GM12872 (cell line): ENCODE measurements around the gene PRKAR1A.

ENCODE experiments used
- TF ChIP-seq, protein P1 (sequence below): IDR thresholded peaks from 3 replicates; pipeline ENCODE4 v1.5.1; 2011; ENCODE audit warnings: low read depth, mild to moderate bottlenecking, low read length, moderate library complexity; ENCODE audit not compliant: insufficient read depth

The PRKAR1A gene

DNA sequence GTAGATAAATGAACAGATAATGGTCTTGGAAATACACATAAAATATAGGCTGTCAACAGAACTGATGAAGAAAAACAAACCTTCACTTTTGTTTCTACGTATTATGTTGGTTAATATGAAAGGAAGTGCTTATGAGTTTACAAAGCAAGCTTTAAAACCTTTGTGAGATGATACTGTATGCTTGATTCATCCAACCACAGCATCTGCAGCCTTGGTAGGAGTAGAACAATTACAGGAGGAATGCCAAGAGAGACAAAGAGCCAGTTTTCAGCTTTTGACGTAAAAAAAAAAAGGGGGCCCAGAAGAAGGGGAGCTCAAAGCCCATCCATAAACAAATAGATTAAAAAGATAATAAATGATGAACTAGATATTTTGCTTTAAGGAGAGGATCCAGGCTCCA is 75.6 kb downstream of the PRKAR1A start:
- TF ChIP-seq, protein P1, sequence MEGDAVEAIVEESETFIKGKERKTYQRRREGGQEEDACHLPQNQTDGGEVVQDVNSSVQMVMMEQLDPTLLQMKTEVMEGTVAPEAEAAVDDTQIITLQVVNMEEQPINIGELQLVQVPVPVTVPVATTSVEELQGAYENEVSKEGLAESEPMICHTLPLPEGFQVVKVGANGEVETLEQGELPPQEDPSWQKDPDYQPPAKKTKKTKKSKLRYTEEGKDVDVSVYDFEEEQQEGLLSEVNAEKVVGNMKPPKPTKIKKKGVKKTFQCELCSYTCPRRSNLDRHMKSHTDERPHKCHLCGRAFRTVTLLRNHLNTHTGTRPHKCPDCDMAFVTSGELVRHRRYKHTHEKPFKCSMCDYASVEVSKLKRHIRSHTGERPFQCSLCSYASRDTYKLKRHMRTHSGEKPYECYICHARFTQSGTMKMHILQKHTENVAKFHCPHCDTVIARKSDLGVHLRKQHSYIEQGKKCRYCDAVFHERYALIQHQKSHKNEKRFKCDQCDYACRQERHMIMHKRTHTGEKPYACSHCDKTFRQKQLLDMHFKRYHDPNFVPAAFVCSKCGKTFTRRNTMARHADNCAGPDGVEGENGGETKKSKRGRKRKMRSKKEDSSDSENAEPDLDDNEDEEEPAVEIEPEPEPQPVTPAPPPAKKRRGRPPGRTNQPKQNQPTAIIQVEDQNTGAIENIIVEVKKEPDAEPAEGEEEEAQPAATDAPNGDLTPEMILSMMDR, result no peak

DNA sequence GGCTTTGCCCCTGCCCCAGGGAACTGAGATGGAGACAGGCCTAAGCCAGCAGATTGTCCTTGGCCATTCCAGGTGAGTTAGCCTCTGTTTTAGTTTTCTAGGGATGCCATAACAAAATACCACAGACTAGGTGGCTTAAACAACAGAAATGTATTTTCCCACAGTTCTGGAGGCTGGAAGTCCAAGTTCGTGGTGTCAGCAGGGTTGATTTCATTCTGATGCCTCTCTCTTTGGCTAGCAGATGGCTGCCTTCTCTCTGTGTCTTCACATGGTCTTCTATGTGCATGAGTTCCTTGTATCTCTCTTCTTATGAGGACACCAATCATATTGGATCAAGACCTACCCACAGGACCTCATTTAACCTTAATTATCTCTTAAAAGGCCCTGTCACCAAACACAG is 76.1 kb downstream of the PRKAR1A start:
- TF ChIP-seq, protein P1, result no peak

DNA sequence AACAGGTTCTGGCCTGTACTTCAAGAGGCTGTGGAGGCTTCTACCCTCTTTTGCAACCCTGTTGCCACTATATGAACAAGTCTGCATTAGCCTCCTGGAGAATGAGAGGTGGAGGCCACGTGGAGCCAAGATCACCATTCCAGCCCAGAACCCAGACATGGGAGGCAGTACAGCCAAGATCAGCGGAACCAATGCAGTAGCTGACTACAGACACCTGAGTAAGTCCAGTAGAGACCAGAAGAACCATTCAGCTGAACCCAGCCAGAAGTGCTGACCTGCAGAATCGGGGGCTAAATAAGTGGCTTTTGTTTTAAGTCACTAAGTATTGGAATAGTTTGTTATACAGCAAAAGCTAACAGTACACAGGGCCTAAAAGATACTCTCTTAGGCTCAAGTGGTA is 76.9 kb downstream of the PRKAR1A start:
- TF ChIP-seq, protein P1, result no peak

DNA sequence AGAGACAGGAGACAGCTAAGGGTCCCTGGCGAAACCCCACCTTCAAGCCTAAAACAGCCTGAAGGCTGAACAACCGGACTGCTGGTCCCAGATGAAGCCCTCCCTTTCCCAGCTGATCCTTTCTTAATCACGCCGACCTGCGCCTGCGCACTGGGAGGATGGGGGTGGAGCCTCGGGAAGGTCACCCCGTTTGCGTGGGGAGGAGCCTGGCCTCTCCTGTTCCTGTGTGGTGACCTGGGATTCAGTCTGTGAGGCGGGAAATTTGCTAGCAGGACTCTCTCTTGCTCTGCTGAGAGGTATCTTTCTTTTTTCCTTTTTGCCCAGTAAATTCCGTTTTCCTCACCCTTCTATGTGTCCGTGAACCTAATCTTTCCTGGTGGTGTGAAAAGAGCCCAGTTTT is 79.4 kb downstream of the PRKAR1A start:
- TF ChIP-seq, protein P1, result no peak

DNA sequence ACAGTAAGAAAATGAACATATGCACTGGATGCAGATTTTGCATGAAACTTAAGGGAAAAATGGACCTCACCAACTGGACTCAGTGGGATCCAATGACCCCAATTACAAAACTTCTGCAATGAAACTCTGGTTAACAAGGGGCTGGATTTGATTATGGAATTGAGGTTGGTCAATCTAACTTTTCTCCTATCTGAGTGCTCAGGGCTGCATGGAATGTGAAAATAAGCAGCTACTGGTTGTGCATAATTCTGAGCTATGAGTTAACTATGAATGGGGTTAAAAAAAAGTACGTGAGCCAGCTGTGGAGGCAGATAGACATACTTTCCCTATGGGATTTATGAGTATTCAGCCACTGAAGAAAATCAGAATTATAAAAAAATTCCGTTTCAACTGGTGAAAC is 79.8 kb downstream of the PRKAR1A start:
- TF ChIP-seq, protein P1, result no peak

DNA sequence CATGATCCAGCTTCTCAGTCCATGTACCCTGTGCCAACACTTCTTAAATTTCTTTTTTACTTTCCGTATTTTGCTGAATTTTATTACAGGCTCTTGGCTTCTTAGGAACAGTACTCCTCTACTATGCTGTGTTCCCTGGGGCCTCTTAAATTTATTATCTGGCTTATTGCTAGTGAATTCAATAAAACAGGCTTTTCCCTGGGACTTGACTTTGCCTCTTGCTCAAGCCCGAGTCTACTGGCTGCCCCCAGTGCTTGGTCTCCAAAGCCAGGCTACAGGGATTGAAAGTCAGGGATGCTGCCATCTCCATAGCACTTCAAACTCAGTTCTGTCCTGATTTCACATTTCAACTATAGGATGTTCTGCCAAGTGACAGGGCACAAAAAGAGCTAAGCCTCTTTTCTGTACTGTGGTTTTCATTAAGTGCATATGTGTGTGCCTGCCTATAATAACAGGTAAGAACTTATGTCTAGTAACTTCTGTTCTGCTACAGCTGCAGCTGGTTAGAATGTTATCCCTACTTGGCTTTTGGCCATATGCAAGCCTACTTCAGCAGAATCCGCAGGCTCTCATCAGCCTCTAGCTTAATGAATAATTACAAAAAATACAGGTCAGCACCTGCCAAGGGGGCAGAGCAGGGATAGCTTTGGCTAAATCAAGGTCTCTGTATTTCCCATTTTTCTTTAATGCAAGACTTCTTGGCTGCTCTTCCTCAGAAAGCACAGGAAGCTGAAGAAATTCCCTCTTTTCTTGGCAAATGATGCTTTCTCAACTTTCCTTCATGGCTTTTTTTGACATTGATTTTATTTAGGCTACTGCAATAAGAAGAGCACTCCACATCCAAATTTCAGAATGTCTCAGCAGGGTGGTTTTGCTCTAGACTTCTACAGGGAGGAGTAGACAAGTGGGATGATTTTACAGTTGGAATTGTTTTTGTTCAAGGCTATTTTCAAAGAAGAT is 80.7 kb downstream of the PRKAR1A start:
- TF ChIP-seq, protein P1, result no peak

DNA sequence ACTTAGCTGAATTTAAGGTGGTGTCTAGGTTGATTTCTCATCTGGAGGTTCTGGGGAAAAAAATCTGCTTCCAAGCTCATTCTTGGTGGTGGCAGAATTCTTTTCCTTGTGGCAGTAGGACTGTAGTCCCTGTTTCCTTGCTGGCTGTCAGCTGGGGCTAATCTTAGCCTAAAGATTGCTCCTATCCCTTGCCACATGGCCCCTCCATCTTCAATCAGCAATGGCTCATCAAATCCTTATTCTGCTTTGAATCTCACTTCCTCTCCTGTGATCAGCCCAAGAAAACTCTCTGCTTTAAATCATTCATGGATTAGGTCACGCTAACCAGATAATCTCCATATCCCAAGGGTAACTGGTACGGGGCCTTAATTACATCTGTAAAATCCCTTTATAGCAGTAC is 82.3 kb downstream of the PRKAR1A start:
- TF ChIP-seq, protein P1, result no peak
